Endothelial cell of umbilical vein (primary cell): ENCODE measurements around the gene SLC12A3. TPM values are rescaled to one million over a fixed set of nuclear protein-coding genes. Genes with fewer than 3 reads are reported as not detected.

Experiments used
- BruUV-seq: library from RNA; stranded (reverse); fragments of 400-500 nt; replicated peaks from 2 replicates; lab custom pipeline; 2021; lab: Mats Ljungman, UMichigan
- CTCF ChIA-PET: fragments of 300-600, 350-600 bp; sonication (Branson Sonifier 250); formaldehyde crosslinking; loops from one replicate; lab custom pipeline; 2021; ENCODE audit warnings: antibody characterized with exemption, inconsistent platforms; lab: Charles Lee
- POLR2A ChIA-PET: fragments of 300-600, 350-600 bp; sonication (Branson Sonifier 250); formaldehyde crosslinking; loops from one replicate; lab custom pipeline; 2021; ENCODE audit warnings: antibody characterized with exemption, inconsistent platforms; lab: Charles Lee
- DNase-seq: peaks from one replicate; pipeline ENCODE4 v3.0.0-alpha.2; 2011; ENCODE audit warnings: low read depth, low spot score
- FAIRE-seq: peaks from 2 replicates; lab custom pipeline; 2011; peaks lifted over from hg19 to GRCh38; lab: Jason Lieb, UNC
- H2AFZ ChIP-seq: 2 replicates; pipeline ENCODE4 v1.6.0; 2012; ENCODE audit warnings: low read depth, low read length, control low read depth, inconsistent platforms
- H3K27ac ChIP-seq: 2 replicates; pipeline ENCODE4 v1.5.1; 2011; ENCODE audit warnings: low read depth, mild to moderate bottlenecking, control low read depth, low read length, moderate library complexity; ENCODE audit not compliant: insufficient read depth
- H3K27me3 ChIP-seq, 2 experiments: 2 replicates each; pipeline versions ENCODE4 v1.6.0 to v1.6.1; 2011; ENCODE audit warnings: low read length in 2 of 2, mixed read lengths in 1 of 2; ENCODE audit not compliant: control insufficient read depth in 2 of 2, insufficient read depth in 2 of 2
- H3K36me3 ChIP-seq, 2 experiments: 2 replicates in 1 of 2; 3 replicates in 1 of 2; pipeline ENCODE4 v1.5.1; 2011; ENCODE audit warnings: low read length in 2 of 2, mild to moderate bottlenecking in 1 of 2, moderate library complexity in 1 of 2; ENCODE audit not compliant: control insufficient read depth in 2 of 2, insufficient read depth in 2 of 2; ENCODE audit errors: extremely low read depth in 1 of 2
- H3K4me1 ChIP-seq: 3 replicates; pipeline ENCODE4 v1.5.1; 2011; ENCODE audit warnings: mild to moderate bottlenecking, low read length; ENCODE audit not compliant: control insufficient read depth, insufficient read depth; ENCODE audit errors: extremely low read depth
- H3K4me2 ChIP-seq: 2 replicates; pipeline ENCODE4 v1.6.1; 2011; ENCODE audit warnings: low read length, control low read depth, mixed read lengths; ENCODE audit not compliant: insufficient read depth
- H3K4me3 ChIP-seq, 3 experiments: fragments of 200-600 bp in 1 of 3; sonication (generic), shearing (Covaris generic) in 1 of 3; replicated peaks in 1 of 3; 2 replicates each; pipeline ENCODE4 v1.5.1; 2011 to 2016; ENCODE audit warnings: control low read depth in 3 of 3, low read length in 3 of 3, mild to moderate bottlenecking in 2 of 3, inconsistent platforms in 1 of 3, low read depth in 1 of 3, moderate library complexity in 1 of 3; ENCODE audit not compliant: insufficient read depth in 1 of 3
- H3K79me2 ChIP-seq: 2 replicates; pipeline ENCODE4 v1.6.0; 2012; ENCODE audit warnings: low read length, inconsistent platforms; ENCODE audit not compliant: control insufficient read depth, insufficient read depth
- H3K9ac ChIP-seq: replicated peaks from 2 replicates; pipeline ENCODE3; 2011; ENCODE audit warnings: low read length, control low read depth; ENCODE audit not compliant: insufficient read depth; ENCODE audit errors: extremely low read depth
- H3K9me1 ChIP-seq: replicated peaks from 3 replicates; pipeline ENCODE4 v1.6.0; 2011; ENCODE audit warnings: mild to moderate bottlenecking, low read length; ENCODE audit not compliant: control insufficient read depth, insufficient read depth; ENCODE audit errors: extremely low read depth
- H3K9me3 ChIP-seq: replicated peaks from 2 replicates; pipeline ENCODE4 v1.5.1; 2012; ENCODE audit warnings: low read length, inconsistent platforms; ENCODE audit not compliant: control insufficient read depth, insufficient read depth
- H4K20me1 ChIP-seq: replicated peaks from 2 replicates; pipeline ENCODE3; 2011; ENCODE audit warnings: mild to moderate bottlenecking, low read length; ENCODE audit not compliant: control insufficient read depth, insufficient read depth; ENCODE audit errors: extremely low read depth
- FOS ChIP-seq: IDR thresholded peaks from 2 replicates; pipeline ENCODE4 v1.6.1; 2011; ENCODE audit warnings: mild to moderate bottlenecking, low read length, moderate library complexity, borderline replicate concordance; ENCODE audit not compliant: insufficient read depth
- MYC ChIP-seq: IDR thresholded peaks from one replicate; pipeline ENCODE4 v1.6.1; 2011; ENCODE audit warnings: mild to moderate bottlenecking, low read depth, low read length
- POLR2AphosphoS5 ChIP-seq: IDR thresholded peaks from 2 replicates; pipeline ENCODE4 v1.6.1; 2012; ENCODE audit warnings: low read depth, mild to moderate bottlenecking, control low read depth, low read length, moderate library complexity; ENCODE audit not compliant: insufficient read depth
- dilution Hi-C: fragments of 300-500 bp; cut with MboI; formaldehyde crosslinking; loops from one replicate; pipeline ENCODE4 v1.15.0; 2019; ENCODE audit warnings: low sequenced_read_pairs; ENCODE audit not compliant: extremely low pct_ligation_motif_present
- intact Hi-C: fragments of 100-400 bp; cut with micrococcal nuclease; formaldehyde crosslinking; loops from one replicate; pipeline ENCODE4 v1.10.0; 2022
- polyA plus RNA-seq, 4 experiments: library from polyadenylated mRNA; depleted of rRNA in 3 of 4; stranded (reverse) in 3 of 4; unstranded in 1 of 4; fragments of >200 nt; gene quantifications; 2 replicates each; pipeline versions ENCODE4 v1.2.1 to v1.2.3, GENCODE V29; 2011 to 2012; ENCODE audit warnings: missing spikeins in 1 of 4
- total RNA-seq: library from RNA; stranded (reverse); gene quantifications from 2 replicates; pipeline ENCODE4 v1.2.3, GENCODE V29; 2021

SLC12A3 gene
- total and polyA plus RNA-seq, 2 donors (not counting 3 experiments of a cell fraction or from before 2014, with no cell fraction given): not detected

DNA sequence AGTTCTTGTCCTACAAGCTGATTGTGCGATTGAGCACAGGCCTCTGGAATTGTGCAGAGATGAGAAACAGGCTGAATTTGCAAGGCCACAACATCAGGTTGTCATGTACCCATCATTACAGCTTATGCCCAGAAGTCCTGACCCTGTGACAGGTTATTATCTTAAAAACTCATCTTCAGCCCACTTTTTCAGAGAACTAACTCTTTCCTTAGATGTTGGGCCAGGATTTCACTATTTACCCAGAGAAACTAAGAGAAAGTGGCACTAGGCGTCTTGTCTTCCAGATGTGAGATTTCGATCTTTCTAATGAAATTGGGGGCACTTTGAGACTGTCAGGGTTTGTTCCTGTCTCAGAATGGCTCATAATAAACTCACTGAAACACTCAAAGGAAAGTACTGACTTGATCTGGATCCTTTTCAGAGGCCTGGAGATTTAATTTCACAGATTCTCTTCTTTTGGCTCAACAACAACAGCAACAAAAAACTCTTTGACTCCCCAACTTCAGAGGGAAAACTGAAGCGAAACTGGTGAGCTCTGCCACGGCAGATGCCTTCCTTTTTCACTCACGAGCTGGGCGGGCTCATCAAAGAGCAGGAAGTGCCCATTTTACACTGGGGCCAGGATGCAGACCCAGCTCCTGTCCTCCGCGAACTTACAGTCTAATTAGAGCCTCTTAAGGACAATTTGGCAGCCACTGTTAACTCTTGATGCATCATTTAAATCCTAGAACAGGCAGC is 17.7 kb upstream of the SLC12A3 start:
- DNase-seq (no peak), FAIRE-seq (peak; percentile 59)
- no peaks in the 10 kb centered on the region for H3K27me3 ChIP-seq
- dilution Hi-C loops: no loop called here
- TF ChIP-seq POLR2AphosphoS5 (no peak), MYC (no peak)
- CTCF ChIA-PET: interaction anchor here (1.2 to 14.8 kb wide), 3 partner anchors 8 to 51 kb away, joined by 3 to 231 read pairs (median 3); no protein-coding TSS in a partner anchor
- no TSS peak for BruUV-seq
- H2AFZ ChIP-seq: no peak overlapping the region
- H3K79me2 ChIP-seq: no peaks in the 10 kb centered on the region
- no peak overlapping the region for H3K4me2 ChIP-seq
- peaks cover 32% of the 10 kb centered on the region for H3K4me1 ChIP-seq
- H3K27ac ChIP-seq: peak overlapping the region; percentile 31
- intact Hi-C loops: no loop called here
- no peaks in the 10 kb centered on the region for H3K9me1 ChIP-seq
- H4K20me1 ChIP-seq: no peaks in the 10 kb centered on the region
- no peak overlapping the region for H3K4me3 ChIP-seq
- H3K9ac ChIP-seq: no peak overlapping the region
- peaks cover 0 to 13% of the 10 kb centered on the region in 2 experiments for H3K36me3 ChIP-seq
- POLR2A ChIA-PET: no interaction called here
- no peaks in the 10 kb centered on the region for H3K9me3 ChIP-seq

DNA sequence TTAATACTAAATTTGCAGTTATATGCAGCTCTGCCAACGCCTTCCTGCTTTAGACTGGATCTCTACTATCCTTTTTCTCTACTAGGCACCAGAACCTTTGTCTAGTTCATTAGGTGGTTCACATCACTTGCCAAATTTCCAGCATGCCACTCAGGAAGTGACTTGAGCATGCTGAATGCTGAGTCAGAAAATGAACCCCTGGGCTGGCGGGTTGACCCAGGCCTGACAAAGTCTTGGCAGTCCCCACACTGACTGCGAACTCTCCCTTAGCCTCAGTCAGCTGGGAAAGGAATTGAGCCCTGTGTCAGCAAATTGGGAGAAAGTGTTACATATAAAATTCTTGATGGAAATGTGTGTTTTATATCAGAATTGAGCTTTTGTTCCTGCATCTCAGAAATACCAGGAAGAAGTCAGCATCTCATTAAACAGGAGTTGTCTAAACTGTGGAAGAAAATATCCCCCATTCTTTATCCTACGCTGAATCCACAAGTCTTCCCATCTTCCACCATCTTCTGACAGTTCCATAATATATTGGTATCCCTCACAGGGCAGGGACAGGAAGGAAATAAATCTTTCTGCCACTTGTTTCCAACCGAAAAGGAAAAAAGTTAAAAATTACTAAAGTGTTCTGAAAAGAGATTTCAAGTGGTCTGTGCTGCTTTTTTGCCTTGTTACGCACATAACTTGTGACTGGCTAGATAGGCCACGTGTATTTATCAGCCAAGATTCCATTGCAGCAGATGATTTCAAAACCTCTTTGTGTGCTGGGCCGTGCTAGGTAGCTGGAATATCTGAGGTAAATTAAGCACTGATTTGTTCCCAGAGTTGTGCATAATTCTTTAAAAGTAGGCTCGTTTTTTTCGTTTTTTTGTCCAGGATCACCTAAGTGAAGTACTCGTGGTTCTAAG is 16.7 kb upstream of the SLC12A3 start:
- POLR2A ChIA-PET: no interaction called here
- DNase-seq (peak; percentile 73), FAIRE-seq (peak; percentile 95)
- Histone ChIP-seq H3K36me3 (peaks cover 0 to 10% of the 10 kb centered on the region in 2 experiments), H2AFZ (no peak overlapping the region), H3K79me2 (no peaks in the 10 kb centered on the region), H3K9me3 (no peaks in the 10 kb centered on the region), H3K27me3 (no peaks in the 10 kb centered on the region), H3K4me1 (peaks cover 32% of the 10 kb centered on the region), H3K9ac (no peak overlapping the region), H4K20me1 (no peaks in the 10 kb centered on the region), H3K4me2 (peak overlapping the region; percentile 35), H3K4me3 (no peak overlapping the region), H3K9me1 (no peaks in the 10 kb centered on the region), H3K27ac (peak overlapping the region; percentile 31)
- dilution Hi-C loops (no loop called here), intact Hi-C loops (loop anchor here (2.0 kb wide), 1 partner anchor 41 kb away; no protein-coding TSS in a partner anchor)
- no TSS peak for BruUV-seq
- TF ChIP-seq FOS: no peak
- CTCF ChIA-PET: interaction anchor here (1.1 to 14.8 kb wide), 4 partner anchors 9 to 58 kb away, joined by 3 to 231 read pairs (median 4); no protein-coding TSS in a partner anchor
